Kasumi-1 (cell line): ENCODE data around the gene GPR78.
"Not testable (repeated sequence)": the region's sequence is repeated elsewhere in the genome, so short reads cannot be mapped to it uniquely, and the experiment has no call there.

Experiments used
- DNase-seq, 2 experiments: peaks; one replicate each; lab custom pipeline; 2025; lab: John Stamatoyannopoulos, UW

GPR78 gene

DNA sequence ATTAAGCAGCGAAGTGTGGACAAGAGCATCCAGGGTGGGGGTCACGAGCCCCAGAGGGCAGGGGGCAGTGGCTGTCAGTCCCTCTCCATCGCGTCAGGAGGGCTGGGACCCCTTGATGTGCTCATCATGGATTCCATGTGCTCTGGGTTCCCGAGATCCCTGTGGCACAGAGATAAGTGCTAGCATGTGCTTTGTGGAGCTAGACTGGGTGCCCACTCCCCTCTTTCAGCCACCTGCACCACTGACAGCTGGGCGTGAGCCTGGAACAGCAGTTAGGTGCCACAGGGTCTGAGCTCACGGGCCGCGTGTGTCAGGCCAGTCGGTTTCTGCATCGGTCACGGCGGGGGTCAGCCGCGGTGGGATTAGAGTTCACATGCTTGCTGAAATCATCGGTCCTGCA is 36.6 kb downstream of the GPR78 start:
- no peak for DNase-seq

DNA sequence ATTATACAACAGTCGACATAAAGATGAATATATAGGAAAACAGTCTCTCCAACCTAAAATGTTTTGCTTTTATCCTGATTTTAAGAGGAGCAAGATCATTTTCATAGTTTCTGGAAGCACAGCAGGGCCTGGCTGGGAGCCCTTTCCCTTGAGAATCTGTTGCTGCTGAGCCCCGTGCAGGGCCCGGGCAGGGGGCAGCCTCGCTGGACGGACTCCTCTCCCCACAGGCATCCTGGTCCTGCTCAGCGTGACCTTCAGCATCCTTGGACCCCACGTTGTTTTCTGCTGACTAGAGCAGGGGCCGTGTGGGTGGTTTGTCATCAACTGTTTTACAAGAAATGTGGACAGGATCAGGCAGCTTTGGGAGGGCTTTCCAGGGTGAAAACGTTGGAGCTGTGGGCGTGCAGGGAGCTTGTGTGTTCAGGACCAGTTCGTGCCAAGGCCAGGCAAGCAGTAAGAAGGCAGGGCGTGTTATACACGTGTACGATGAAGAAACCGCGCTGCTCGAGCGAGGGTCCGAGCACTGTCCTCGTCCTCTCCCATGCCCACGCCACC is 37.4 kb downstream of the GPR78 start:
- DNase-seq = no peak

GRCh38 chr4:8618421-8618820 is 38.2 kb downstream of the GPR78 start:
- DNase-seq = no peak

- DNase-seq = no peak
Observed at GRCh38 chr4:8618961-8619720, 38.9 kb downstream of the GPR78 start.

DNA sequence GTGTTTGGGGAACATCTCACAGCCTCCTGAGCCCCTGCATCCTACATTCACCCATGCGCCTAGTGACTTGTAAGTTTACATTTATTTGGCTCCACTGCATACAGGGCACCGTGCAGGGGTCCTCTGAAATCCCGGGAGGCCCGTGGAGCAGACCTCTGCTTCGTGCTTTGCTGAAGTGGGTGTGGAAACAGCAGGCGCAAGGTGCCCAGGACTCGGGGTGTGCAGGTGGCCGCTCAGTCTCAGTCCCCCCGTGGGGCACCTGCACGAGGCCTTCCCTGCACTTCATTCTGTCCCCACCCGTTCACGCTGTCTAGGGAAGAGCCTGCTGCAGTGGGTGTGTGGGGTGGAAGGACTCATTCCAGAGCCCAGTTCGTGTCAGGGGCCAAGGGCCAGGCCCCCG is 40.9 kb downstream of the GPR78 start:
- DNase-seq = not testable (repeated sequence)

- DNase-seq = not testable (repeated sequence)
Observed at GRCh38 chr4:8624601-8625272, 44.5 kb downstream of the GPR78 start.

GRCh38 chr4:8630240-8630905 is 50.2 kb downstream of the GPR78 start:
- not testable (repeated sequence) for DNase-seq

DNA sequence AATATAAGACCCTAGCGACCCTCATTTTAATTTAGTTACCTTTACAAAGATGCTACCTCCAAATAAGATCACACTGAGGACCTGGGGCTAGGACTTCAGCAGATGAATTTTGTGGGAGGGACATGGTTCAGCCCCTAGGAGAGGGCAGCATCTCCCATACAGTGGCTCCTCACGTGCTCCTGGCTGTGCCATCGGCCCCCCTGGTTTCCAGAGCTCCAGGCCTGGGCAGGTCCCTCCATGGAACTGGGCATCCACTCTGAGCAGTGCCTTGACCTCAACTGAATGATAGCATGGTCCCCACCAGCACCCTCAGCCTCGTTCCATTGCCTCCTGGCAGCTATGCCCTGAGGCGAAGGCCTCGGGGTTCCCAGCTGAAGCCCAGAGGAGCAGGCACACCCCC is 51.7 kb downstream of the GPR78 start:
- DNase-seq = not testable (repeated sequence)

DNA sequence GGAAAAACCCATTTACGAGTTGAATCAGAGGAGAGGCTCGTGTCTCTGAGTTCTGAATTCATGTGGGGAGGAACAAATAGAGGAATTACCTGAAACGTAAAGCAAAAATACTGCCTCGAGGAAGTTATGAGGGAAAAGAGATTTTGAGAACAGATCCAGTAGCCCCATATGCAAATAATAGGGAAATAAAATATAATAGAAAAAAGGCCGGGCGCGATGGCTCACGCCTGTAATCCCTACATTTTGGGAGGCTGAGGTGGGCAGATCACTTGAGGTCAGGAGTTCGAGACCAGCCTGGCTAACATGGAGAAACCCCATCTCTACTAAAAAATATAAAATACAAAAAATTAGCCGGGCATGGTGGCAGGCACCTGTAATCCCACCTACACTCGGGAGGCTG is 54.6 kb downstream of the GPR78 start:
- not testable (repeated sequence) for DNase-seq

DNA sequence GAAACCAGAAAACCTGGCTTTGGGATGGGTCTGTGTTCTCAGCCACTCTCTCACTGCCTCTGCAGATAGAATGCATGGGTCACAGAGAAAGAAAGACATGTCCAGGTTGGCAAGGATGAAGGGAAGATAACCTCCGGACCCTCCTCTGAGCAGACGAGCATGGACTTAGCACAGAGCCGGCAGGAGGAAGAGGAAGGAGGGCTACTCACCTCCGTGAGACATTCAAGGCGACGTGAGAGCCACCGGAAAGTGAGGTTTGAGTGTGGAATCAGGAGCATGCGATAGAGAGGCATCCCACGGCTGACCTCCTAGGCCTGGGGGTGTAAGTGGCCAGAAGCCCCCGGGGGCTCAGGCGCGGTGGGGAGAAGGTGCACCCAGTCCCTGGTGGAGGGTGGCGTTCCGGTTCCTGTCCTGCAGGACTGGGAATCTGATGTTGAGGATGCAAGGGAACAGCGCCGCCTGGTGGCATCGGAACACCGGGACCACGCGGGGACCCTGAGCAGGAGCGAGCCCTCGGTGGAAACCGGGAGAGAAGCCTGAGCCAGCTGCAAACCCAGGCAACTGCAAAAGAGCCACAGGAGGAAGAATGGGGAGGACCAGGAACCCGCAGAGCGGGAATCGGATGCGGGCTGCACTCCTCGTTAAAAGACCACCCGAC is 55.8 kb downstream of the GPR78 start:
- DNase-seq = not testable (repeated sequence)
